Activated T-cell treated with anti-CD3 and anti-CD28 coated beads, Interleukin-2, amount 50 U/mL, for 24 hours (primary cell): ENCODE data around the gene BARX1.
"Not testable (repeated sequence)": the region's sequence is repeated elsewhere in the genome, so short reads cannot be mapped to it uniquely, and the experiment has no call there.

Experiments used
- DNase-seq: peaks from one replicate; pipeline ENCODE4 v3.0.0-alpha.2; 2020
- H3K27ac Mint-ChIP-seq: 2 replicates; pipeline ENCODE4 v1.8.0; 2020; ENCODE audit warnings: mild to moderate bottlenecking, mixed read lengths
- H3K27me3 Mint-ChIP-seq: 2 replicates; pipeline ENCODE4 v1.8.0; 2020; ENCODE audit warnings: mixed read lengths
- H3K36me3 Mint-ChIP-seq: 2 replicates; pipeline ENCODE4 v1.8.0; 2020; ENCODE audit warnings: low read depth, mixed read lengths
- H3K4me1 Mint-ChIP-seq: 2 replicates; pipeline ENCODE4 v1.8.0; 2020; ENCODE audit warnings: low read depth, mixed read lengths
- H3K4me3 Mint-ChIP-seq: 2 replicates; pipeline ENCODE4 v1.8.0; 2020; ENCODE audit warnings: mild to moderate bottlenecking, moderate library complexity, mixed read lengths
- H3K9me3 Mint-ChIP-seq: 2 replicates; pipeline ENCODE4 v1.8.0; 2020; ENCODE audit warnings: mixed read lengths

BARX1 gene

GRCh38 chr9:93949694-93950449 lies 5.3 kb downstream of the BARX1 start:
- no peaks in the 10 kb centered on the region for H3K36me3 Mint-ChIP-seq
- H3K27ac Mint-ChIP-seq, result no peak overlapping the region
- peaks cover 90% of the 10 kb centered on the region for H3K27me3 Mint-ChIP-seq

GRCh38 chr9:93949073-93949693 lies 6.0 kb downstream of the BARX1 start:
- Mint-ChIP-seq H3K4me1 (peaks cover 53% of the 10 kb centered on the region), H3K4me3 (no peak overlapping the region), H3K9me3 (no peaks in the 10 kb centered on the region), H3K27ac (no peak overlapping the region), H3K36me3 (no peaks in the 10 kb centered on the region), H3K27me3 (peaks cover 96% of the 10 kb centered on the region)
- no peak for DNase-seq

More at GRCh38 chr9:93949694-93950449, 5.3 kb downstream of the BARX1 start:
- Mint-ChIP-seq H3K9me3 (no peaks in the 10 kb centered on the region), H3K4me1 (peaks cover 53% of the 10 kb centered on the region), H3K4me3 (no peak overlapping the region)
- no peak for DNase-seq

DNA sequence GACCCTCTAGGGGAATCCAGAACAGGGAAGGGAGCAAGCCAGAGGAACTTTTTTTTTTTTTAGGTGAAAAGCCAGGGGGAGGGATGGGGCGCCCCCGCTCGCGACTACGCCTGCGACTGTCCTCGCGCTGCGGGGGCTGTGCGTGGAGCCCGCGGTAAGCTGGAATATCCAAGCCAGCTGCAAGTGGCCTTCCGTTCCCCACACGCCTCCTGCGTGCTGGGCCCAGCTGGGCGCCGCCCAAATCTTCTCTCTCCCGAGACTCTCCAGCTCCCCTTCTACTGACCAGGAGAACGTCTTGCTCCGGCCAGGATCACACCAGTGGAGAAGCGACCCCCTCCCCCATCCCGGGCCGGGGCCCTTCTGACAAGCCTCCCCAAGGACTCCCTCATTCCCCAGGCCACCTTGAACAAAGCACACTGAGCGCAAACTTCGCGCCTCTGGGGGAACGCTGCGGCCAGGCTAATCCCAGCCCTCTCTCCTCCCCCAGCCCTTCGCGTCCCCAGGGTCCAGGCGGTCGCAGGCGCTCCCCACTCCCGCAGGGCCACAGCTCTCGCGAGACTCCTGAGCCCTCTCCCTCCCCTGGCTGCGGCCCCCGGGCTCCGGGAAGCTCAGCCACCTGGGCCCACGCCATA lies 6.6 kb downstream of the BARX1 start:
- no peaks in the 10 kb centered on the region for H3K9me3 Mint-ChIP-seq
- H3K36me3 Mint-ChIP-seq, result no peaks in the 10 kb centered on the region
- H3K4me3 Mint-ChIP-seq, result no peak overlapping the region
- H3K4me1 Mint-ChIP-seq, result peaks cover 48% of the 10 kb centered on the region
- DNase-seq, result no peak
- no peak overlapping the region for H3K27ac Mint-ChIP-seq
- peaks cover 97% of the 10 kb centered on the region for H3K27me3 Mint-ChIP-seq

GRCh38 chr9:93947409-93948070 lies 7.6 kb downstream of the BARX1 start:
- no peak overlapping the region for H3K27ac Mint-ChIP-seq
- peaks cover 97% of the 10 kb centered on the region for H3K27me3 Mint-ChIP-seq
- H3K4me1 Mint-ChIP-seq, result peaks cover 41% of the 10 kb centered on the region
- no peaks in the 10 kb centered on the region for H3K36me3 Mint-ChIP-seq
- no peak for DNase-seq
- H3K4me3 Mint-ChIP-seq, result no peak overlapping the region
- H3K9me3 Mint-ChIP-seq, result no peaks in the 10 kb centered on the region

- Mint-ChIP-seq H3K27ac (no peak overlapping the region), H3K27me3 (peaks cover 98% of the 10 kb centered on the region), H3K9me3 (no peaks in the 10 kb centered on the region), H3K36me3 (no peaks in the 10 kb centered on the region), H3K4me1 (peaks cover 36% of the 10 kb centered on the region), H3K4me3 (no peak overlapping the region)
- DNase-seq, result no peak
Observed at GRCh38 chr9:93946338-93946712, 8.8 kb downstream of the BARX1 start.

GRCh38 chr9:93945400-93946337 lies 9.5 kb downstream of the BARX1 start:
- H3K4me1 Mint-ChIP-seq, result peaks cover 32% of the 10 kb centered on the region
- H3K27ac Mint-ChIP-seq, result no peak overlapping the region
- H3K27me3 Mint-ChIP-seq, result peaks cover 98% of the 10 kb centered on the region
- no peaks in the 10 kb centered on the region for H3K36me3 Mint-ChIP-seq
- H3K4me3 Mint-ChIP-seq, result peak overlapping the region; percentile 37
- H3K9me3 Mint-ChIP-seq, result no peaks in the 10 kb centered on the region
- no peak for DNase-seq

DNA sequence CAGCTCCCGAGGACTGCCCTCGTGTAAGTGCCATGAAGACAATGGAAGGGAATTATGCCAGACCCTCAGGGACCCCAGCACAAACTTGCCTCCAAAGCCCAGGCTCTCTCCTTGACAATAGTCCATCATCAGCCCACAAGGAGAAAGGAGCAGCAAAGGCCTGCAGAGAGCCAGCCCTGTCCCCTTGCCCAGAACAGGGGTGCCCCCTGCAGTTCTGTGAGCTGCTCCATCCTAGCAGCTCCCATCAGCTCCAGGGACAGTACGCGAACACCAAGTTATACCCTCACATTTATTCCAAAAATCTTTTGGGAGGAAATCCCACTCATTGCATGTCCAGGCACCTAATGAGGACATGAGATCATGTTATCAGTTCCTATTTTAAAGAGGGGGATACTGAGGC lies 11.1 kb downstream of the BARX1 start:
- H3K4me3 Mint-ChIP-seq, result no peak overlapping the region
- no peaks in the 10 kb centered on the region for H3K9me3 Mint-ChIP-seq
- H3K27ac Mint-ChIP-seq, result no peak overlapping the region
- no peak for DNase-seq
- H3K36me3 Mint-ChIP-seq, result no peaks in the 10 kb centered on the region
- peaks cover 91% of the 10 kb centered on the region for H3K27me3 Mint-ChIP-seq
- H3K4me1 Mint-ChIP-seq, result peaks cover 22% of the 10 kb centered on the region

DNA sequence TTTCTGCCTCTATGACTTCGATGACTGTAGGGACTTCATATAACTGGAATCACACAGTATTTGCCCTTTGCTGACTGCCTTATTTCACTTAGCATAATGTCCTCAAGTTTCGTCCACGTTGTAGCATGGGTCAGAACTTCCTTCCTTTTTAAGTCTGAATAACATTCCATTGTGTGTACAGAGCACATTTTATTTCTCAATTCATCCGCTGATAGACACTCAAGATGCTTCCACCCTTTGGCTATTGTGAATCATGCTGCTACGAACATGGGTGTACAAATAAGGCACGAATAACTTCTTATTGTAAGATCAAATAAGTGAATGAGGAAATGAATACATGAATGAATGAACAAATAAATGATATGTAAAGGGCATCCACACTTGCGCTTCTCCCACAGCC lies 13.0 kb downstream of the BARX1 start:
- H3K36me3 Mint-ChIP-seq, result no peaks in the 10 kb centered on the region
- no peak overlapping the region for H3K4me3 Mint-ChIP-seq
- no peak for DNase-seq
- H3K4me1 Mint-ChIP-seq, result peaks cover 20% of the 10 kb centered on the region
- no peak overlapping the region for H3K27ac Mint-ChIP-seq
- H3K9me3 Mint-ChIP-seq, result no peaks in the 10 kb centered on the region
- peaks cover 83% of the 10 kb centered on the region for H3K27me3 Mint-ChIP-seq

GRCh38 chr9:93941493-93941892 lies 13.7 kb downstream of the BARX1 start:
- DNase-seq, result no peak
- H3K9me3 Mint-ChIP-seq, result no peaks in the 10 kb centered on the region
- peaks cover 20% of the 10 kb centered on the region for H3K4me1 Mint-ChIP-seq
- H3K27ac Mint-ChIP-seq, result no peak overlapping the region
- H3K4me3 Mint-ChIP-seq, result no peak overlapping the region
- peaks cover 82% of the 10 kb centered on the region for H3K27me3 Mint-ChIP-seq
- no peaks in the 10 kb centered on the region for H3K36me3 Mint-ChIP-seq

DNA sequence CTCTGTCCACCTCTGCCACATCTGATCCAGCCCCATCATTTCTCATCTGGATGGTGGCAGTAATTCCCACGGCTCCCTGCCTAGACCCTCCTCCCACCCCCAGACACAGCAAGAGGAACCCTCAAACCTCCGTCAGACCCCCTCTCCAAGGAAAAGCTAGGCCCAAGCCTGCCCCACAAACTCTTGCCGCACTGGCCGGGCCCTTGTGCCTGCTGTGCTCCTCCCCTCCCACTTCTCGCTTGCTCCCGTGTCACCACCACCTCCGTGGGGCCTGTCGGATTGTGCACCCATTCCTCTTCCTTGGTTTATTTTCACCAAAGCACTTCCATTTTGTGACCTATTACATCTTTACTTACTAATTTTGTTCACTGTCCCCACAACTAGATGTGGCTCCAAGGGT lies 14.2 kb downstream of the BARX1 start:
- DNase-seq, result no peak
- H3K36me3 Mint-ChIP-seq, result no peaks in the 10 kb centered on the region
- no peak overlapping the region for H3K4me3 Mint-ChIP-seq
- peaks cover 79% of the 10 kb centered on the region for H3K27me3 Mint-ChIP-seq
- no peaks in the 10 kb centered on the region for H3K9me3 Mint-ChIP-seq
- no peak overlapping the region for H3K27ac Mint-ChIP-seq
- peaks cover 16% of the 10 kb centered on the region for H3K4me1 Mint-ChIP-seq

- H3K4me3 Mint-ChIP-seq, H3K36me3 Mint-ChIP-seq, DNase-seq, H3K27ac Mint-ChIP-seq, H3K9me3 Mint-ChIP-seq, H3K4me1 Mint-ChIP-seq: not testable (repeated sequence)
- peaks cover 65% of the 10 kb centered on the region for H3K27me3 Mint-ChIP-seq
Observed at GRCh38 chr9:93939589-93939988, 15.6 kb downstream of the BARX1 start.

GRCh38 chr9:93937193-93937592 lies 18.0 kb downstream of the BARX1 start:
- Mint-ChIP-seq H3K4me1 (peaks cover 6% of the 10 kb centered on the region), H3K27me3 (peaks cover 51% of the 10 kb centered on the region), H3K4me3 (no peak overlapping the region), H3K36me3 (no peaks in the 10 kb centered on the region), H3K27ac (no peak overlapping the region), H3K9me3 (no peaks in the 10 kb centered on the region)
- no peak for DNase-seq

DNA sequence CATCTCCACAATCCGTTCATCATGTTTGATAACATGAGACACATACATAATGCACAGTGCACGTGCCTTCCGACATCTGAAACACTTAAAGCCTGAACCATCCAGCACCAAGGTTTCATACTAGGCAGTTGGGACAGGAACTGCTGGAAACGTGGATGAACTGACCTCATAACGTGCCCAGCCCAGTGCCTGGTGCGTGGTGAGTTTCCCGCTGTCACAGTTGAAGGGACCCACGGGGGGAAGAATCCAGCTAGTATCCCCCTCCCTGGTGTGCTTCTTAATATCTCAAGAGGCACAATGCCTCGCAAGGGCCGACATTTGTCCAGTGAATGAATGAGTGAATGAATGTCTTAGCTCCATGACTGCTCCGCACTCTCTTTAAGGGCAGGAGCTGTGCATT lies 23.2 kb downstream of the BARX1 start:
- Mint-ChIP-seq H3K27me3 (peaks cover 55% of the 10 kb centered on the region), H3K9me3 (no peaks in the 10 kb centered on the region), H3K4me3 (no peak overlapping the region), H3K4me1 (no peaks in the 10 kb centered on the region), H3K27ac (no peak overlapping the region), H3K36me3 (no peaks in the 10 kb centered on the region)
- DNase-seq, result no peak

DNA sequence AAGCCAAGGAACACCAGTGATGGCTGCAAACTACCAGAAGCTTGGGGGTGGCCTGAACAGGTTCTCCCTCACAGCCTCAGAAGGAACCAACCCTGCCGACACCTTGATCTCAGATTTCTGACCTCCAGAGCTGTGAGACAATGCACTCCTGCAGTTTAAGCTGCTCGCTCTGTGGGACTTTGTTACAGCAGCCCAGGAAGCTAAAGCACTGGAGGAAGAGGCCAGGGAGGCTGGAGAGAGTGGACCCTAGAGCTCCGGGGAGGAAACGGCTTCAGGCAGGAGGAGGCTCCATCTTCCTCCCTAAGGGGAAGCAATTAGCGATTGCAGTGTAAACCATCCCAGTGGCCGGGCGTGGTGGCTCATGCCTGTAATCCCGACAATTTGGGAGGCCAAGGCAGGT lies 25.1 kb downstream of the BARX1 start:
- Mint-ChIP-seq H3K36me3 (no peaks in the 10 kb centered on the region), H3K27me3 (peaks cover 56% of the 10 kb centered on the region), H3K9me3 (no peaks in the 10 kb centered on the region), H3K4me1 (no peaks in the 10 kb centered on the region), H3K27ac (no peak overlapping the region), H3K4me3 (no peak overlapping the region)
- DNase-seq, result no peak
